ENCODE results near the gene AGRP.

The AGRP gene

DNA sequence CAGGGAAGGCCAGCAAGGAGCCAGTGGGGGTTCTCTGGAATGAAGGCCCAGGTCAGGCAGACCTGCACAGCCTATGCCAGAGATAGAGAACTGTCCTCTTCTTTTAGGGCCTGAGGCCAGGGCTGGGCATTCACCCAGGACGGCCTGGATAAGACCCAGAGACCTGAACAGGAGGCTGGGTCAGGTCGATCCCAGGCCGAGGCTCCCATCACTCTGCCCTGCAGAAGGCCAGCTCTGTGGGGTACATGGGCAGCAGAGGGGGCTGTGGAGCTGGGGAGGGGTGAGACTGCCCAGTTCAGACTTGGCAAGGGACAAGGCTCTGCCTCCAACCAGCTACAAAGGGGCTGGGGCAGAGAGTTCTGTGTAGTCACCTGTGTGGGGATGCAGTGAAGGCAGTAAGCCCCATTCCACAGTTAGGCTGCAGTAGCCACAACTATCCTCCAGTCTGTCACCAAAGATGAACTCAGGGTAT, 37.9 kb downstream of the AGRP start:
- DNase-seq (ENCODE audit: low read depth in 3 of 3), result no peak

DNA sequence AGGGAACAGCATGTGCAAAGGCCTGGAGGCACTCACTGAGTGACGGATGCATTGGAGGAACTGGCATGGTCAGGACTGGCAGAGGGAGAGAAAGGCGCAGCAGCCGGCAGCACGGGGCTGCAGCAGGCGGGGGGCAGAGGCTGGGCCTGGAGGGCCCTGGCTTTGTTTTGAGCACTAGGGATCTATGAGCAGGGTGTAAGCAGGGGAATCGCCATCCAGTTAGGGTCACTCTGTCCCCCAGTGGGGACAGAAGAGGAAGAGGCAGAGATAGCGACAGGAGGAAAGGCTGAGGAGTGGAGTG, 38.3 kb downstream of the AGRP start:
- DNase-seq (ENCODE audit: low read depth in 3 of 3), result no peak

DNA sequence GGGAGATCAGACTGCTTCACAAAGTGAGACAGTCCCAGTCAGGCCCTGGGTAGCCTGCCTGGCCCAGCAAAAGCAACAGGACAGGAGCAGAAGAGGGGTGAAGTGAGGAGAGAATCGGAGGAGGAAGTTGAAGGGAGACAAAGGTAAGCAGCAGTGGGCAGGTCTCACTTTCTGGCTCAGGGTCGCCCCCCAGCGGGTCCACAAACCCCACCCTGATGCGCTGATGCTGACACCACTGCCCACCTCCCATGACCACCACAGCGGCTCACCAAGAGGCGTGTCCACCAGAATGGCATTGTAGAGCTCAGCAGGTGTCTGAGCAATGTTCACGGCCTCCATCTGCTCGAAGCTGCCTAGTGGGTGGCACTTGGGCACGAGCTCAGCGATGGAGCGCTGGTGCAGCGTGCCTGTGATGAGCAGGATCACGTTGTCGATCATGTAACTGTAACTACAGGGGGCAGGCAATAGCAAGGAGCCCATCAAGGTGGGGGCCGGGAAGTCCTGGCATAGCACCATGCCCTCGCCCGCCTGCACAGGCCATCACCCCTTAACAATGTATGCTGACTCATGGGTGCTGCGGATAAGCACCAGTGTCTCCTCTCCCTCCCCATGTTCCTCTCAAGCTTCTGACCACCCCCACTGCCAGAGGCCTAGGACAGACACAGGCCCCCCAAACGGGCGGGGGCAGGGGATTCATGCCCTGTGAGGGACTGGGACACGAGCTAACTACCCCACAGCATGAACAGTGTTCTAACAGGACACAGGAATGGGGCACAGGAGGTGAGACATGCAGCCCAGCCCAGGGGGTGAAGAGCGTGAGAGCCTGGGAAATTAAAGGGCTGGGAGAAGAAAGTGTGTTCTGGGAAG, 38.9 kb downstream of the AGRP start:
- DNase-seq (ENCODE audit: low read depth in 3 of 3), result no peak

DNA sequence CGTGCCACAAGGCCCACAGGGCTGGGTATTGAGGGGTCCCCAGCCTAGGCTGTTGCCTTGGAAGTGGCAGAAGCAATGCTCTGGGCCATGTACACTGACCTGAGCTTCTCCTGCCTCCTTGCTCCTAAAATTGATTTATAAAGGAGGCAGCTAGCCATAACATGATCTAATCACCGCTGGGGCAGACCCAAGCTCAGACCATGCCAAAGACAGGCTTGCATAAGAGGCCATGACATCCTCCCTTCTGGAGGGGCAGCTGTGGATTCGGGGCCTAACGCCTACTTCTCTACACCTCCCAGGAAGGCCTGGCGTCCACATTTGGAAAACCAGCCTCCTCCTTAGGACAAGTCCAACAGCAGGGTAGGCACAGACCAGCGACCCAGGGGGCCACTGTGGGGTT, 40.1 kb downstream of the AGRP start:
- no peak for DNase-seq (ENCODE audit: low read depth in 3 of 3)

DNA sequence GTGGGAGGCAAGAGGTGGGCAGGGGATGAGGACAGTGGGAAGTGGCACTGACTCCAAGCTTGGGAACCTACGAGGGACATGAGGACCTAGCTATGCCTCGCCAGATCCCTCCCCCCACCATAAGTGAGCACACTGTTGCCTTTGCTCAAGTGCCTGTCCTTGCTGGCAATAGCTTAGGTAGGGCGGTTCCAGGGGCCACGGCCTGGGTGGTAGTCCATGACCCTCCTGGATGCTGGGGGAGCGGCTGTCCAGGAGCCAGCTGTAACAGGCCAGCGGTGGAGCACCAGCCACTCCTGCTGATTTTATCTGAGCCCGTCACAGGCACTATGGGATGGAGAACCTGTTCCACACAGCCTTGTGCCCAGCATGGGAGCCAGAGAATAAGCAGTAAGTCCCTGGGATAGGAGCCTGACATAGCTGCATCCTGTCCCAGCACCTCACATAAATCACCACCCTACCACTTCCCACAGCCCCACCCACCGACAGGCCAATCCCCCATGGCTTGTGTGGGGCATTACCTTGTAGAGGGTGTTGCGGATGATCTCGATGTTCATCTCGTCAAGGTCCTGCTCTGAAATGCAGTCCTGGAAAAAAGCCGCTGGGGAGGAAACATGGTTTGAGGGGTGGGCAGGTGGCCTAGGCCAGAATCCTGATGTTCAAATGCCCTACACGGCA, 40.6 kb downstream of the AGRP start:
- no peak for DNase-seq (ENCODE audit: low read depth in 3 of 3)

DNA sequence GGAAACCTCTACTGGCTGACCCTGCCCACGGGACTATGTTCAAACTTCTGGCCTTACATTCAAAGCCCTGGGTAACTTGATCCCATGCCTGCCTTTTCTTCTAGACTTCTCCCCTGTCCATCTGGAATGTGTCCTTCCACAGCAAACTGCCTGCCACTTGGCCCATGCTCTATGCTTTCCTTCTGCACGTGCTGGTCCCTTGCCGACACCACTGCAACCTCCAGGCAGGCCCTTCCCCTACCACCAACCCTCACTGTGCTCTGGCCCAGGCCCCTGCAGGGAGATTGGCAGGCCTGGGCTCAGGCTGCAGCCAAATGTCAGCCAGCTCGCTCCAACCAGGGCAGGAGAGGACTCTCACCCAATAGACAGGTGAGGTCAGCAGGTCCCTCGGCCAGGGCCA, 41.4 kb downstream of the AGRP start:
- DNase-seq (ENCODE audit: low read depth in 3 of 3), result no peak

DNA sequence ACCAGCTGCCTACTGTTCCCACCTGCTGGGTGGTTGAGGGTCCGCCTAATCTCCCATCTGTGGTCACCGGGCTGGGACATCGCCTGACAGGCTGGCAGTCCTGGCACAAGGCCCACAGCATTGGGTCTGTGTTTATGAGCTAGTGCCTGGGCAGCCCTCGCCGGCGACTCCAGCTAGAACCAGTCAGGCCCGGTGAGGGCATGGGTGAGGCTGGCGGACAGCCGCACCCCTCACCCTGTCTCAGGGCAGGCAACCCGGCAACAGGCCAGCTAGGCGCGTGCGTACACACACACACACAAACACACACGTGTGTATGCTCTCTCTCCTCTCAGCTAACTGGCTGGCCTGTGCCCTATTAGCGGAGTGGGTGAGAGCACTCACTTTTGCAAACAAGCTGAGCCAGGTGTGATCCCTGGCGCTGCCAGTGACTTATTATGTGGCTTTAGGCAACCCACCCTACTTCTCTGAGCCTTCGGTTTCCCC, 42.0 kb downstream of the AGRP start:
- no peak for DNase-seq (ENCODE audit: low read depth in 3 of 3)

DNA sequence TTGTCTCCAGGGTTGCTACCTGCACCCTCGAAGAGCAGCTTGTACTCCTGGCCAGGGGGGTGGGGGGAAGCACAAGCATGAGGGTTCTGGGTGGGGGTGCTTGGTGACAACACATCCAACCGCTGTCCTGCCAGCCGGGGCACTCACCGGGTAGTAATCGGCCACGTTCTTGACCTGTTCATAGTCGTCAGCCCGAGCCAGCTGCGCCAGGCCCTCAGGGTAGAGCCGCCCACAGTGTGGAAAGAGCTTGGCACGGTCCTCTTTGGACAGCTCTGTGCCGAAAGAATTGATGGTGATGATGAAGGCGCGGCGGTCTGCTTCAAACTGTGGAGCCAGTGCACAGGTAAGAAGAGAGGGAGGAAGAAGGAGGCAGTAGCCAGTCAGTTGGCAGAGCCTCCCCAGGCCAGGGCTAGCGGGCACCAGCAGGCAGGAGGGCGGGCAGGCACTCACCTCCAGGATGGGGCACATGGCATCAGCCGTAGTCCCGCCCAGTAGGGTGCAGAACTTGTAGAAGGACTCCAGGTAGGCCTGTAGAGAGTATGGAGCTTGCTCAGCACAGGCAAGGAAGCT, 44.4 kb downstream of the AGRP start:
- no peak for DNase-seq (ENCODE audit: low read depth in 3 of 3)

DNA sequence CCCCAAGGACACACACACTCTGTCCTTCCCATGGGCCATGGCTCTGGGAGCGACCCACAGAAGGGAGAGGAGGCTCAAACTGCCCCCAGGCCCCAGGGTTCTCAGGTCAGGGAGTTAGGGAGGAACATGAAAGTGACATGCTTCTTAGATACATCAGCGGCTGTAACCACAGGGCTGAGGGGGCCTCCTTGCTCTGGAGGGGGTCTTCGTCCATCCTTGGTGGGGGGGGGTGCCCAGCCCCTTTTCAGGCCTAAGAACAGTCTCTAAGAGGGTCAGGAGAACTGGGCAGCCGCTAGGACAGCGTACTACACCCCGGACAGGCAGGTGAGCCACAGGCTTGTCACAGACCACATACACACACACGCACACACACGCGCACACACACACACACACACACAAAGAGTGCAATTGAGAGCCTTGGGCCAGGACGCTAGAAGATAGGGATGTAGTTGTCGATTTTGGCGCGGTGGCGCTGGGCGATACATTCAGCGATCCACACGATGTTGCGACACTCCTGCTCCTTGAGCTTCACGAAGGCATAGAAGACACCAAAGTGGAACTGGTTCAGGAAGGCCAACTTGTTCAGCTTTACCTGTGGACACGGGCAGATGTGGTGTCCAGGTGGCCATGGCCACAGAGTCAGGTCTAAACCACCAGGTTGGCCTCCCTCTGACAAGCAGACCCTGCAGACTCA, 45.1 kb downstream of the AGRP start:
- DNase-seq (ENCODE audit: low read depth in 3 of 3), result no peak

DNA sequence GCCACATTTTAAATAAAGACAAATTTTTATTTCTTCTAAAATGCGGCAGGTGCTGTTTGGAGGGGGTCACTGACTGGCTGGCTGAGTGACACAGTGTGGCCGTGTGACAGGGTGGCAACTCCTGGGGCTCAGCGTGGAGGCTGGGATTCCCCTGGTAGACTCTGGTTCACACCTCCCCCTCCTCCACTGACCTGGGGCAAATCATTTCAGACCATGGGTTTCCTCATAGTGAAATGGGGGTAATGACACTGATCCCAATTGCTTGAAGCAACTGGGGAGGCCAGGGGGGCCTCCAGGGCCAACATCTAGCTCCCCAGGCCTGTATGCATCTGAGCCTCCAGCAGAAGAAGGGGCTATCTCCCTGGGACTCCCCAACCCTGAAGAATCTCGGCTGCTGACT, 45.8 kb downstream of the AGRP start:
- no peak for DNase-seq (ENCODE audit: low read depth in 3 of 3)

DNA sequence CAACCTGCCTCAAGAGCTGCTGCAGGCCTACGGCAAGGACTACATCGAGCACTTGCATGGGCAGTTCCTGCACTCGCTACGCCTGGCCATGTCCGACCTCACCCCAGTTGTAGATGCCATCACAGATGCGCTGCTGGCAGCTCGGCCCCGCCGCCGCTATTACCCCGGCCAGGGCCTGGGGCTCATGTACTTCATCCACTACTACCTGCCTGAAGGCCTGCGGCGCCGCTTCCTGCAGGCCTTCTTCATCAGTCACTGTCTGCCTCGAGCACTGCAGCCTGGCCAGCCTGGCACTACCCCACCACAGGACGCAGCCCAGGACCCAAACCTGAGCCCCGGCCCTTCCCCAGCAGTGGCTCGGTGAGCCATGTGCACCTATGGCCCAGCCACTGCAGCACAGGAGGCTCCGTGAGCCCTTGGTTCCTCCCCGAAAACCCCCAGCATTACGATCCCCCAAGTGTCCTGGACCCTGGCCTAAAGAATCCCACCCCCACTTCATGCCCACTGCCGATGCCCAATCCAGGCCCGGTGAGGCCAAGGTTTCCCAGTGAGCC, 46.6 kb downstream of the AGRP start:
- no peak for DNase-seq (ENCODE audit: low read depth in 3 of 3)

DNA sequence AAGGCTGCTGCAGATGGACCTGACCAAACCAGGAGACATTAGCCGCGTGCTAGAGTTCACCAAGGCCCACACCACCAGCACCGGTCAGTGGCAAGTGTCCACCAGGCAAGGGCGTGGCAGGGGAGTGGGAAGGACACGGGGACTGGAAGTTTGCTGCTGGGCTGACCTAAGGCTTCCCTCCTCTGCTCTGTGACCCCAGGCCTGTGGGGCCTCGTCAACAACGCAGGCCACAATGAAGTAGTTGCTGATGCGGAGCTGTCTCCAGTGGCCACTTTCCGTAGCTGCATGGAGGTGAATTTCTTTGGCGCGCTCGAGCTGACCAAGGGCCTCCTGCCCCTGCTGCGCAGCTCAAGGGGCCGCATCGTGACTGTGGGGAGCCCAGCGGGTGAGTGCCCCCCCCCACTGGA, 47.6 kb downstream of the AGRP start:
- DNase-seq (ENCODE audit: low read depth in 3 of 3), result no peak

DNA sequence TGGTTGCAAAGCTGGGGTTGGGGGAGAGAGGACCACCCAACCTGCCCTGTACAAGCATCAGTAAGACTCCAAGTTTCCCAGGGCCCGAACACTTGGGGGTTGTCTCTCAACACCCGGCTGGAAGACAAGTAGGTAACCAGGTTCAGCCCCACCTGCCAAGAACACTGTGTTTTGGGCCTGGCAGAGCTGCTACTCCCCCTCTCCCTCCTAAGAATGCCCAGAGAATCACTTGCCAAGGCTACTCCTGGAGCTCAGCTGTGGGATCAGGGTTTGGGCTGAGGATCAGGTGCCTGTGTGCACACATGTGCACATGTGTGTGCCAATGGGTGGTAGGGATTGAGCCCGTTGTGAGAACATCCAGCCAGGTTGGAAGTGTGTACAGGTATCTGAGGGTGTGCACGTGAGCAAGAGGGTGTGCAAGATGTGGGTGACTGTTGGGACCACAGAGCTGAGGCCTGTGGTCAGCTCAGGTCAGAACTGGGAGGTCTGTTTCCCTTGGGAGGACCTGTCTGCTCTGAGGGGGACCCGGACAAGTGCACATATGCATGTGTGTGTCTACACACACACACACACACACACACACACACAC, 50.1 kb downstream of the AGRP start:
- DNase-seq (ENCODE audit: low read depth in 3 of 3), result no peak

Measured in stimulated activated CD4-positive, alpha-beta T cell treated with anti-CD3 and anti-CD28 coated beads, TNF-alpha, amount 100 ng/mL, for 4 hours (primary cell).